ENCODE results near the gene SEC31A.

SEC31A gene

DNA sequence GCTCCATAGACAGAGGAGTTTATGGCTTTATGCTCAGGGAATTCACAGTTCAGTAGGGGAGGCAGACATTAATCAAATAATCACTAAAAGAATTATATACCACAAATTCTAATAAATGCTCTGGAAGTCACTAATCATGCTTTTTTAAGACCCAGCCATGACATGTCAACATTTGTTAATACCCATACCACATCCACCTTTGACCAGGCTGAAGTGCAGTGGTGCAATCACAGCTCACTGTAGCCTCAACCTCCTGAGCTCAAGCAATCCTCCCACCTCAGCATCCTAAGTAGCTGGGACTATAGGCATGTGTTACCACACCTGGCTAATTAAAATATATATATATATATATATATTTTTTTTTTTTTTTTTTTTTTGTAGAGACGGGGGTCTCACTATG is 79.6 kb downstream of the SEC31A start:
- TF ChIP-seq, protein P1, sequence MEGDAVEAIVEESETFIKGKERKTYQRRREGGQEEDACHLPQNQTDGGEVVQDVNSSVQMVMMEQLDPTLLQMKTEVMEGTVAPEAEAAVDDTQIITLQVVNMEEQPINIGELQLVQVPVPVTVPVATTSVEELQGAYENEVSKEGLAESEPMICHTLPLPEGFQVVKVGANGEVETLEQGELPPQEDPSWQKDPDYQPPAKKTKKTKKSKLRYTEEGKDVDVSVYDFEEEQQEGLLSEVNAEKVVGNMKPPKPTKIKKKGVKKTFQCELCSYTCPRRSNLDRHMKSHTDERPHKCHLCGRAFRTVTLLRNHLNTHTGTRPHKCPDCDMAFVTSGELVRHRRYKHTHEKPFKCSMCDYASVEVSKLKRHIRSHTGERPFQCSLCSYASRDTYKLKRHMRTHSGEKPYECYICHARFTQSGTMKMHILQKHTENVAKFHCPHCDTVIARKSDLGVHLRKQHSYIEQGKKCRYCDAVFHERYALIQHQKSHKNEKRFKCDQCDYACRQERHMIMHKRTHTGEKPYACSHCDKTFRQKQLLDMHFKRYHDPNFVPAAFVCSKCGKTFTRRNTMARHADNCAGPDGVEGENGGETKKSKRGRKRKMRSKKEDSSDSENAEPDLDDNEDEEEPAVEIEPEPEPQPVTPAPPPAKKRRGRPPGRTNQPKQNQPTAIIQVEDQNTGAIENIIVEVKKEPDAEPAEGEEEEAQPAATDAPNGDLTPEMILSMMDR (IDR thresholded peaks at IDR 0.05; ENCODE audit: borderline replicate concordance, insufficient read depth, low read depth, low read length) = no peak

DNA sequence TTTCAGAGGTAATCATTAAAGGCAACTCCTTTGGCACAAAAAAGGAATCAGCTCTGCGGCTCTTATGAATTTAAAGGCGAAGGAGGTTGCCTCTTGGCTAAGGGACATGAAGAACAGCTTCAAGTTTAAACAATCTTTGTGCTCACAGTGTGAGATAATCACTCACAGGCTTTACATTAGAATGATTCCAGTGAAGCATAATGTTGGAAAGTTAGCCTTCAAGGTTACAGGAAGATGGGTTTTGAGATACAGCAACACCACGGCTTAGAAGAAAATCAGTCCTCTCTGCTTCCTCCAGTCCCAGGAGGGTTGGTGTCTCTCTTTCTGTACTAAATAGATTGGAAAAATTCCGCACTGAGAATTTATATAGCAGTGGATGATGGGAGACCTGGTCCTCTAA is 80.8 kb downstream of the SEC31A start:
- no peak overlapping the region for H3K4me3 ChIP-seq (ENCODE audit: low read depth, low read length)
- TF ChIP-seq, protein P1 (IDR thresholded peaks at IDR 0.05; ENCODE audit: borderline replicate concordance, insufficient read depth, low read depth, low read length) = no peak

More for the DNA sequence above, 79.6 kb downstream of the SEC31A start:
- H3K4me3 ChIP-seq (ENCODE audit: low read depth, low read length) = no peak overlapping the region

DNA sequence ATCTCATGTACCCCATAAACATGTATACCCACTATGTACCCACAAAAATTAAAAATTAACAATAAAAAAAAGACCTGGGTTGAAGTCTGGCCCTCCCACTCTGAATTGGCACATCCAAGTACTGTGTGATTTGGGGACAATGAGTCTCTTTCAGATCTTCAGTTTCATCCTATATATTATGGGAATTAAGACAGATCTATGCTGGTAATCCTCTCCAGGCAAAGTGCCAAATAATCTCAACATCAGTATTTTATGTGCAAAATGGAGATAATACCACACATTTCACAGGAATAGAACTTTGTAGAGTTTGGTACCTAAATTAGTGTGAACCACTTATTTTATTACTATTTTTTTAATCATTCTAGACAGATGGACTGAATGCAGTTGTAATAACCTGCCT is 81.3 kb downstream of the SEC31A start:
- TF ChIP-seq, protein P1 (IDR thresholded peaks at IDR 0.05; ENCODE audit: borderline replicate concordance, insufficient read depth, low read depth, low read length) = no peak
- no peak overlapping the region for H3K4me3 ChIP-seq (ENCODE audit: low read depth, low read length)

GRCh38 chr4:82803746-82804145 is 87.2 kb downstream of the SEC31A start:
- no peak overlapping the region for H3K4me3 ChIP-seq (ENCODE audit: low read depth, low read length)
- TF ChIP-seq, protein P1 (IDR thresholded peaks at IDR 0.05; ENCODE audit: borderline replicate concordance, insufficient read depth, low read depth, low read length) = no peak

GRCh38 chr4:82802911-82803310 is 88.0 kb downstream of the SEC31A start:
- TF ChIP-seq, protein P1 (IDR thresholded peaks at IDR 0.05; ENCODE audit: borderline replicate concordance, insufficient read depth, low read depth, low read length) = no peak
- H3K4me3 ChIP-seq (ENCODE audit: low read depth, low read length) = no peak overlapping the region

DNA sequence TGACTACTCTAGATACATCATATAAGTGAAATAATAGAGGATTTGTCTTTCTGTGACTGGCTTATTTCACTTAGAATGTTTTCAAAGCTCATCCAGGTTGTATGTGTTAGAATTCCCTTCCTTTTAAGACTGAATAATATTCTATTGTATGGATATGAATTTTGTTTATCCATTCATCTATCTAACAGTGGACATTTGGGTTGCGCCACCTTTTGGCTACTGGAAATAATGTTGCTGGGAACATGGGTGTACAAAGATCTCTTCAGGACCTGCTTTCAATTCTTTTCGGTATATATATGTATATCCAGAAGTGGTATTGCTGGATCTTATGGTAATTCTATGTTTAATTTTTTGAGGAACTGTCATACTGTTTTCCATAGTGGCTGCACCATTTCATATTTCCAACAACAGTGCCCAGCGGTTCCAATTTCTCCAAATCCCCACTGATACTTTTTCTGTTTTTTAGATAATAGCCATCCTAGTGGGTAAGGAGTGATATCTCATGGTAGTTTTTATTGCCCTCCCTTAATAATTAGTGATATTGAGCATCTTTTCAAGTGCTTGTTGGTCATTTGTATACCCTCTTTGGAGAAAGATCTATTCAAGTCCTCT is 88.9 kb downstream of the SEC31A start:
- H3K4me3 ChIP-seq (ENCODE audit: low read depth, low read length) = no peak overlapping the region
- TF ChIP-seq, protein P1 (IDR thresholded peaks at IDR 0.05; ENCODE audit: borderline replicate concordance, insufficient read depth, low read depth, low read length) = peak; percentile 10; the same call in 1 of the 2 replicates

Measured in GM12875 (cell line).